ENCODE results near the gene LAPTM5. TPM values are rescaled to one million over a fixed set of nuclear protein-coding genes. Genes with fewer than 3 reads are reported as not detected.
"Not testable (repeated sequence)": the region's sequence is repeated elsewhere in the genome, so short reads cannot be mapped to it uniquely, and the experiment has no call there.

LAPTM5 gene
- total and polyA plus RNA-seq, 8 donors, result 4.6 to 48.4 (median 35.4) TPM

DNA sequence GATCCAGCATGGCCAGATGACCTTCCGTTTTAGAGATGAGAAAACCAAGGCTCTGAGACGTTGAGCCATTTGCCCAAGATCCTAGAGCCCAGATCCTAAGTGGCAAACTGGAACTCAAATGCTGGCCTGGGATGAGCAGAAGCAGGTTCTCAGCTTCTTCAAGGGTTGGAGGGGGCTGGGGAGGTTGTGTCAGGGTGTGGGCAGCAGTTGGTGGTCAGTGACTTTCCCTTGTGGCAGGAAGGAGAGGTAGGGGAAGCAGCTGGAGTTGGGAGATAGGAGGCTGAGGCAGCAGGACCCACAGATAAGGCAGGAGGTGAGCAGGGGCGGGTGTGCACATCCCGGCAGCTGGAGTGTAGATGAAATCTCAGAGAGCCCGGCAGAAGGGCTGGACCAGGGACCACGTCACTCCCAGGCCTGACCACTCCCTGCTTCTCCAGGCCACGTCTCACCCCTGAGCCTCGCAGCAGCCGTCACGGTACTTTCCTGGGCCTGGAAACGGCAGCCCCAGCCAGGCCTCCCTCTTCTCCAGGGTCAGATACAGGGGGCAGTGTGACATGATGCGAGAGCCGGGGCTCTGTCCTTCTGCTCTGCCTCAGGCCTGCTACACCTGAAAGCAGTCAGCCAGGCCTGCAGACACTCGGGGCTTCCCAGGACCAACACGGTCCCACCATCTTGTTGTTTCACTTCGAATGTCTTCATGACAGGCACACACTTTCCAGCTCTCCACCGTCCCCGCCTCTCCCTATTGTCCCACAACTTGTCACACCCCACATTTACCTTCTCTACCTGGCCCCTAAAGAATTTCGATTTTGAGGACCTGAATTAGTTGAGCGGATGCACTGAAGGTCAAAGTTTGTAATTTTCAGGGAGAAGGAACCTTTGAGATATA lies 11.5 kb upstream of the LAPTM5 start:
- whole genome bisulfite sequencing, 5 donors, result 70 to 83% (median 77%) methylated on average over 19 to 20 of the region's 20 CpGs
- Histone ChIP-seq H3K27ac (no peak overlapping the region), H3K27me3 (no peaks in the 10 kb centered on the region), H3K36me3 (no peaks in the 10 kb centered on the region), H3K4me1 (peaks cover 0 to 3% (median 0%) of the 10 kb centered on the region in 4 donors), H3K9me3 (no peaks in the 10 kb centered on the region), H3K4me3 (no peak overlapping the region)
- intact Hi-C loops (cut with DNase I; ENCODE audit: low total_unique reads), result no loop called here
- DNase-seq, result peak in 1 of 2 donors; percentile 67
- TF ChIP-seq POLR2AphosphoS5 (IDR thresholded peaks at IDR 0.05), result no peak
- TF ChIP-seq, protein P1, sequence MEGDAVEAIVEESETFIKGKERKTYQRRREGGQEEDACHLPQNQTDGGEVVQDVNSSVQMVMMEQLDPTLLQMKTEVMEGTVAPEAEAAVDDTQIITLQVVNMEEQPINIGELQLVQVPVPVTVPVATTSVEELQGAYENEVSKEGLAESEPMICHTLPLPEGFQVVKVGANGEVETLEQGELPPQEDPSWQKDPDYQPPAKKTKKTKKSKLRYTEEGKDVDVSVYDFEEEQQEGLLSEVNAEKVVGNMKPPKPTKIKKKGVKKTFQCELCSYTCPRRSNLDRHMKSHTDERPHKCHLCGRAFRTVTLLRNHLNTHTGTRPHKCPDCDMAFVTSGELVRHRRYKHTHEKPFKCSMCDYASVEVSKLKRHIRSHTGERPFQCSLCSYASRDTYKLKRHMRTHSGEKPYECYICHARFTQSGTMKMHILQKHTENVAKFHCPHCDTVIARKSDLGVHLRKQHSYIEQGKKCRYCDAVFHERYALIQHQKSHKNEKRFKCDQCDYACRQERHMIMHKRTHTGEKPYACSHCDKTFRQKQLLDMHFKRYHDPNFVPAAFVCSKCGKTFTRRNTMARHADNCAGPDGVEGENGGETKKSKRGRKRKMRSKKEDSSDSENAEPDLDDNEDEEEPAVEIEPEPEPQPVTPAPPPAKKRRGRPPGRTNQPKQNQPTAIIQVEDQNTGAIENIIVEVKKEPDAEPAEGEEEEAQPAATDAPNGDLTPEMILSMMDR (IDR thresholded peaks at IDR 0.05), result no peak
- no peak for TF ChIP-seq EP300 (IDR thresholded peaks at IDR 0.05)
- no peak for TF ChIP-seq POLR2A (IDR thresholded peaks at IDR 0.05)

DNA sequence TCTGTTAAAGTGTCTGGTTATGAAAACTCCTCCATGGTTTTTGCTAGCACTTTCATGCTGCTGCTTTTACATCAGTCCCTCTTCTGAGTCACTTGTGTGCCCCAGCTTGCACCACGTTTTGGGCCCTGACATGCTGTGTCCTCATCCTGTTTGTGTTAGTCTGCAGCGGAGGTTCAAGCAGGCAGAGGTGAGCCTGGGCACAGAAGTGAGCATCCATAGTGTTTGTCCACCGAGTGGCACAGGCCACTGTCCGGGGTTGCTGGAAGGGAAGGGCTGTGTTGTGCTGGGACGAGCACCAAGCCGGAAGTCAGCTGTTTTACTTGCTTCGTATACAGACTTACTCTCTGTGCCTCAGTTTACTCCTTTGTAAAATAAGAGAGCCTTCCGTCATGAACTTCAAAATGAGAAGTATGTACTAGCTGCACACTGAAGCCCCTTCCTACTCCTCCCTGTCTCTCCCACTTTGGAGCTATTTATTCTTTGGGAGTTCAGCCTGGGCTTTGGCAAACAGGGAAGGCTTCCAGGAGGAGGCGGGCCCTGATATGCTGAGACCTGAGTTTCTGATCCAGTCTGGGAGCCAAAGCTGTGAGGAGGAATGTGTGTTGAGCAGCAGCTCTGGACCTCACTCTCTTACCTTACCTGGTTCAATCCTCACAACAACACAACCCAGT lies 10.7 kb upstream of the LAPTM5 start:
- Histone ChIP-seq H3K9me3 (no peaks in the 10 kb centered on the region), H3K27me3 (no peaks in the 10 kb centered on the region), H3K4me1 (peaks cover 0 to 10% (median 5%) of the 10 kb centered on the region in 4 donors), H3K4me3 (no peak overlapping the region), H3K36me3 (no peaks in the 10 kb centered on the region), H3K27ac (no peak overlapping the region)
- no peak for DNase-seq
- intact Hi-C loops (cut with DNase I; ENCODE audit: low total_unique reads), result no loop called here
- TF ChIP-seq POLR2AphosphoS5 (IDR thresholded peaks at IDR 0.05) (no peak), EP300 (IDR thresholded peaks at IDR 0.05) (no peak), POLR2A (IDR thresholded peaks at IDR 0.05) (no peak)
- TF ChIP-seq, protein P1 (IDR thresholded peaks at IDR 0.05), result no peak
- 77 to 88% (median 85%) methylated on average over 8 to 9 of the region's 9 CpGs for WGBS, 5 donors

DNA sequence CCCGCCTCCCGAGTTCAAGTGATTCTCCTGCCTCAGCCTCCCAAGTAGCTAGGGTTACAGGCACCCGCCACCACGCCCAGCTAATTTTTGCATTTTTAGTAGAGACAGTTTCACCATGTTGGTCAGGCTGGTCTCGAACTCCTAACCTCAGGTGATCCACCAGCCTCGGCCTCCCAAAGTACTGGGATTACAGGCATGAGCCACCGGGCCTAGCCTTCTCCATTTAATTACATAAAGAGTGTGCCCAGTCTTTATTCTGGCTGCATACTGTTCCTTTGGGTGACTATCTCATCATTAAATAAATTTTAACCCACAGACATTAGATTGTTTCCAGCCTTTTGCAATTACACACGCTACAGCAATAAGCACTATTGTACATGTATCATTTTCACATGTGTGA lies 9.4 kb upstream of the LAPTM5 start:
- 92 to 96% (median 94%) methylated on average over 8 of the region's 8 CpGs for WGBS, 5 donors
- H3K9me3 ChIP-seq; H3K27ac ChIP-seq; intact Hi-C loops (cut with DNase I; ENCODE audit: low total_unique reads); H3K4me3 ChIP-seq; H3K36me3 ChIP-seq; H3K27me3 ChIP-seq; DNase-seq: not testable (repeated sequence)
- peaks cover 0 to 19% (median 7%) of the 10 kb centered on the region in 4 donors for H3K4me1 ChIP-seq

DNA sequence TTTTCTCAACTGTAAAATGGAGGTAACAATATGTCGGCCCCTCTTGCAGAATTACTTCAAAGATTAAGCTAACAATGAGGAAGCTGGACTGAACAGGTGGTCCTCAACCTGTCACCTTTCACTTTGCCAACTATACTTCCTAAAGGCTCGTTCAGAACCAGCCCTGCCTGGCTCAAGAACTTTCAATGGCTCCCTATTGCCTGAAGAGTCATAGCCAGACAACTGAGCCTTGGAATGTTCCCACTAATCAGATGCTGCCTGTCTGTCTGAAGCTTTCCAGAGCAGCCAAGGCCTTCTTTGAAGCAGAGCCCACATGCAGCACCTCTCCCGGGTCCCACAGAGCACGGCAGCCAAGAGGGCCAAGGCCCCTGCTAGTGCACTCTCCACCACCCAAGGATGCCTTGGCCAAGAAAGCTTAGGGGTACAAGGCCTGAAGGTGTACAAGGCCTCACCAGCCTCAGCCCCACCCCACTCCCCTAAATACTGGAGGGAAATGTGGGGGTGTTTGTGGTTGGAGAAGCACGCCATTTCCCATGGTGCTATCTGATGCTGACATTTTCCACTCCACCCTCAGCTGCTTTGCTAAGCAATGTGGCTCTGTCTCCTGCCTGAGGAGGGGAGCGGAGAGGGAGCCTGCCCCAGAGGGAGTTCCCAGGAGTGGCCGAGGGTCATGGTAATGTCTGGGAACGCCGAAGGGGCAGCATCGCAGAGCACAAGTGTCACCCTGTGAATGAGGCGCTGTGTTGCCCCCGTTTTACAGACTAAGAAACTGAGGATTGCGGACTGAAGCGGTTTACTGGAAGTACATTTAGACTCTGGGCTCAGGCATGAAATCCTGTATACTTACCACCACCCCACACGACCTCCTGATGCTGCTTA lies 8.2 kb upstream of the LAPTM5 start:
- no peak for DNase-seq
- no peaks in the 10 kb centered on the region for H3K36me3 ChIP-seq
- H3K27ac ChIP-seq, result no peak overlapping the region
- no peaks in the 10 kb centered on the region for H3K9me3 ChIP-seq
- H3K4me3 ChIP-seq, result no peak overlapping the region
- H3K27me3 ChIP-seq, result no peaks in the 10 kb centered on the region
- intact Hi-C loops (cut with DNase I; ENCODE audit: low total_unique reads), result no loop called here
- 76 to 87% (median 84%) methylated on average over 14 to 15 of the region's 15 CpGs for WGBS, 5 donors
- TF ChIP-seq POLR2A (IDR thresholded peaks at IDR 0.05), result no peak
- TF ChIP-seq, protein P1 (IDR thresholded peaks at IDR 0.05), result no peak
- no peak for TF ChIP-seq POLR2AphosphoS5 (IDR thresholded peaks at IDR 0.05)
- no peak for TF ChIP-seq EP300 (IDR thresholded peaks at IDR 0.05)
- peaks cover 0 to 24% (median 9%) of the 10 kb centered on the region in 4 donors for H3K4me1 ChIP-seq
